ENCODE measurements around the gene OCIAD2.

Gene OCIAD2

DNA sequence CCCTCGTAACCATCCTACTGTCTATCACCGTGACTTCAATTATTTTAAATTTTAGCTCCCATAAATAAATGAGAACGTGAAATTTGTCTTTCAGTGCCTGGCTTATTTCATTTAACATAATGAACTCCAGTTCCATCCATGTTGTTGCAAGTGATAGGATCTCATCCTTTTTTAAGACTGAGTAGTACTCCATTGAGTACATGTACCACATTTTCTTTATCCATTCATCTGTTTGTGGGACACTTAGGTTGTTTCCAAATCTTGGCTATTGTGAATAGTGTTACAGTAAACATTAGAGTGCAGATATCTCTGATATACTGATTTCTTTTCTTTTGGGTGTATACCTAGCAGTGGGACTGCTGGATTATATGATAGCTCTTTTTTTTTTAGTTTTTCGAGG, 42.8 kb downstream of the OCIAD2 start:
- TF ChIP-seq, protein P1, sequence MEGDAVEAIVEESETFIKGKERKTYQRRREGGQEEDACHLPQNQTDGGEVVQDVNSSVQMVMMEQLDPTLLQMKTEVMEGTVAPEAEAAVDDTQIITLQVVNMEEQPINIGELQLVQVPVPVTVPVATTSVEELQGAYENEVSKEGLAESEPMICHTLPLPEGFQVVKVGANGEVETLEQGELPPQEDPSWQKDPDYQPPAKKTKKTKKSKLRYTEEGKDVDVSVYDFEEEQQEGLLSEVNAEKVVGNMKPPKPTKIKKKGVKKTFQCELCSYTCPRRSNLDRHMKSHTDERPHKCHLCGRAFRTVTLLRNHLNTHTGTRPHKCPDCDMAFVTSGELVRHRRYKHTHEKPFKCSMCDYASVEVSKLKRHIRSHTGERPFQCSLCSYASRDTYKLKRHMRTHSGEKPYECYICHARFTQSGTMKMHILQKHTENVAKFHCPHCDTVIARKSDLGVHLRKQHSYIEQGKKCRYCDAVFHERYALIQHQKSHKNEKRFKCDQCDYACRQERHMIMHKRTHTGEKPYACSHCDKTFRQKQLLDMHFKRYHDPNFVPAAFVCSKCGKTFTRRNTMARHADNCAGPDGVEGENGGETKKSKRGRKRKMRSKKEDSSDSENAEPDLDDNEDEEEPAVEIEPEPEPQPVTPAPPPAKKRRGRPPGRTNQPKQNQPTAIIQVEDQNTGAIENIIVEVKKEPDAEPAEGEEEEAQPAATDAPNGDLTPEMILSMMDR (conservative IDR thresholded peaks at IDR 0.05), result no peak
- no peak overlapping the region for H3K27ac ChIP-seq

DNA sequence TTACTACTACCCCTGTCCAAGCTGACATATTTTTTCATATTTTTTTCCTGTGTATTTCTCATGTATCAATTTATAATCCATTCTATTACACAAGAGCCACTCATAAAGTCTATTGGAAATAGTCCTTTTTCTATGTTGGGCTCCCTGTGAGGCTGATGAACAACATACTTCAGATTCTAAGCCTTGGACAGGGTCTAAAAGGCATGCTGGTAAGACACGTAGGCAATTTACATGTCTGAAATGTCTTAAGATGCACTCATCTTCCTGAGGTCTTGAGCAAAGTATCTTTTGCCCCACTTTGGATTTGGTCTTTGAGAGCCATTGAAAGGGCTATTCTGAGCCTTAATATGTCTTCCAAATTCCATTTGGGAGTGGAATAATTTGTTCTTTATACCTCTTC, 43.9 kb downstream of the OCIAD2 start:
- H3K27ac ChIP-seq, result no peak overlapping the region
- TF ChIP-seq, protein P1 (conservative IDR thresholded peaks at IDR 0.05), result no peak

DNA sequence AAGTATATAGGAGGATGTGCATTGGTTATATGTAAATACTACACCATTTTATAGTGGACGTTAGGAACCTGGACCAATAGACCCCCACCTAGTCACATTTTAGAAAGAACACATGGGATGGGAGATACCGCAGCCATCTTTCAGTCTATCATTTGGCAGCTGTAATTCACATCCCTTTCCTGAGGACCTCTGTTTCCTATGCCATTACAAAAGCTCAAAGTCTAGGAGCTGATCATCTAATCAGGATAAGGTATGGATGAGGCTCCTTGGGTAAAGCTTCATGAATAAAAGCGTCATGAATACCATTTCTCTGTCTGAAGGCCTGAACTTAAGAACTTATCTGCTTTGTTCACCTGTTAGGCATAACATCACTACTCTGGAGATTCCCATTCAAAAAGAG, 44.5 kb downstream of the OCIAD2 start:
- TF ChIP-seq, protein P1 (conservative IDR thresholded peaks at IDR 0.05), result no peak
- H3K27ac ChIP-seq, result no peak overlapping the region

DNA sequence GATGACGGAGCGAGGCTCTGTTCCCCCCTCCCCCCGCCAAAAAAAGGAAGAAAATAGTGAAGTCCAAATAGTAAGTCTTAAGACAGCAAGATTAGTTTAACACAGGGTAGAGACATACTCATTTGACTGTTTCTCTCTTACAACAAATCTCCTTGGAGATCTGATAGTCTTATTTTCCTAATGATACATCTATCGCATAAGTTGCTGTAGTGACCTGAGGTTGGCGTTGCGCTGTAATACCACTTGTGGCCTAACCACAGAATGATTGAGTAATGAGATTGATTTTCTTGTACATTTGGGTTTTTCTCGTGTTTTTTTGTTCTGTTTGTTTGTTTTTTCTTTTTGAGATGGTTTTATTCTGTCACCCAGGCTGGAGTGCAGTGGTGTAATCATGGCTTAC, 48.4 kb downstream of the OCIAD2 start:
- TF ChIP-seq, protein P1 (conservative IDR thresholded peaks at IDR 0.05), result no peak
- H3K27ac ChIP-seq, result no peak overlapping the region

DNA sequence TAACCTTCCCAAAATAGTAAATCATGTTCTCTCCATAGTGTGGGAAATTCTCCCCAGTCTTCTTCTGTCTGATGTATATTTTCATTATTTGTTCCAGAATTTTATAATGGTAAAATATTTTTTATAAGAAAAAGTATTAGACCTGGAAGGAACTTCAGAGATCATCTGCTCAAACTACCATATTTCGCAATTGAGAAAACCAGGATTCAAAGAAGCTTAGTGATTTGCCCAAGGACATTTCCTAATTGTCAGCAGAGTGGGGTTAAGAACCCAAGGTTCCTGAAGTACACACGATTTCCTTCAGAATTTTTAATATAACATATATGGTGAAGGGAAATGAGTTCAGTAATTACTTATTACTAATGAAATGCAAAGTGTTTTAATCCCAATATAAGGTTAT, 51.6 kb downstream of the OCIAD2 start:
- TF ChIP-seq, protein P1 (conservative IDR thresholded peaks at IDR 0.05), result no peak
- no peak overlapping the region for H3K27ac ChIP-seq

DNA sequence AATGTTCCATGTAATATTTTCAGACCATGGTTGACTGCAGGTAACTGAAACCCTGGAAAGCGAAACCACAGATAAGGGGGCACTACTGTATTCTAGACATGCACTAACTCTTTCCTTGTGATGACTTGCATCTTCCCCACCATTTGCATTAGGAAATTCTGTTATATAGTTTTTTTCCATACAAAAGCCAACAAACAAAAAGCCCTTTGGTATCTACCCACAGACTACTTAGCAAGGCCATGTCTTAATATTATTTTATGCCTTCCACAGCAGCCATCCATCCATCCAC, 52.2 kb downstream of the OCIAD2 start:
- H3K27ac ChIP-seq, result no peak overlapping the region
- TF ChIP-seq, protein P1 (conservative IDR thresholded peaks at IDR 0.05), result no peak

DNA sequence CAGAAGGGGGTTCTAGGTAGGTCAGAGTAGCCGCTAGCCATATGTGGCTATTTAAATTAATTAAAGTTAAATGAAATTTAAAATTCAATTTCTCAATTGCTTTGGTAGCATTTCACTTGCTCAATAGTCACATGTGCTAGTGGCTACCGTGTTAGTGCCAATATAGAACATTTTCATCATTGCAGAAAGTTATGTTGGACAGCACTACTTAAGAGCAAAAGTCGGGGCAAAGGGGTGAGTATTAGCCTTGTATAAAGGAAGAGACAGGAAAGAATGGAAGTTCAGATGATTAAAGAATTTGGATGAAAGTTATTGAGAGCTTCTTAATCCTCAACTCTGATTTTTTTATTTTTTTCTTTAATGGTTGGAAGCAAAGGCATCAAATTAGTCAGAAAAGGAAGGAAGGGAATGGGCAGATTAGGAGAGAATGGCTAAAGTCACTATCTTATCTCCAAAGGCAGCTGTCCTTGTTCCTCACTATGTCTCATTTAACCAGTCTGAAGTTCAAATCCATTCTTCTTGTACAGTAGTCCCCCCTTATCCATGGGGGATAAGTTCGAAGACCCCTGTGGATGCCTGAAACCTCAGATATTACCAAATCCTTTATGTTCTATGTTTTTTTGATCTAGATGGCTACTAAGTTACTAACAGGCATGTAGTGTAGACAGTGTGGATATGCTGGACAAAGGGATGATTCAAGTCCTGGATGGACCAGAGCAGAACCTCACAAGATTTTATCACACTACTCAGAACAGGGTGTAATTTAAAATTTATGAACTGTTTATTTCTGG, 52.8 kb downstream of the OCIAD2 start:
- TF ChIP-seq, protein P1 (conservative IDR thresholded peaks at IDR 0.05), result no peak
- H3K27ac ChIP-seq, result no peak overlapping the region

All from VCaP (cell line).